K562 treated with DMSO at 1 percent for 24 hours (cell line): Measurements from ENCODE around the gene CT83. TPM values are rescaled to one million over a fixed set of nuclear protein-coding genes. Genes with fewer than 3 reads are reported as not detected.

Experiments
- total RNA-seq: library from RNA; unstranded; fragments of 300-600 nt; gene quantifications from 2 replicates; pipeline ENCODE4 v1.2.3, GENCODE V29; 2022; ENCODE audit warnings: low read depth; ENCODE audit not compliant: insufficient read depth

Gene CT83, protein sequence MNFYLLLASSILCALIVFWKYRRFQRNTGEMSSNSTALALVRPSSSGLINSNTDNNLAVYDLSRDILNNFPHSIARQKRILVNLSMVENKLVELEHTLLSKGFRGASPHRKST
- not detected in 2 replicates for total RNA-seq

DNA sequence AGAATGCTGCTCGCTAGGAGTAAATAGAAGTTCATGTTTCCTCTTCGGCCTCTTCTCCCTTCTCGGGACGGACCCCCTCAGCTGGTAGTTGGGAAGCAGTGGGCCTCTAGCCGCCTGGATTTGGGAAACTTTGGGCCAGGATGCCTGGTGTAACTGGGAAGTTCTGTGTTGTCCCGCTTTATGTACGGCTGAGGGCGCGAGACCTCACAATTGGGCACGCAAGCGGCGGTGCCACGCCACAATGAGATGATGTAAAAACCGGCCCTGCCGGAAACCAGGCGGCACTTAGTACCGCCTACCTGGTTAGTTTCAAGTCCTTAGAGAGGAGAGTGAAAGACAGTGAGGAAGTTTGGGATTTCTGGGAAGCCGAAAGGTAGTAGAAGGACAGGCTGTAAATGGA is at the start of gene CT83:
Gene CT83 (minus strand): TSS at position 155 of the 400 bp plus-strand sequence. CDS start 120 bp downstream, at position 35.

DNA sequence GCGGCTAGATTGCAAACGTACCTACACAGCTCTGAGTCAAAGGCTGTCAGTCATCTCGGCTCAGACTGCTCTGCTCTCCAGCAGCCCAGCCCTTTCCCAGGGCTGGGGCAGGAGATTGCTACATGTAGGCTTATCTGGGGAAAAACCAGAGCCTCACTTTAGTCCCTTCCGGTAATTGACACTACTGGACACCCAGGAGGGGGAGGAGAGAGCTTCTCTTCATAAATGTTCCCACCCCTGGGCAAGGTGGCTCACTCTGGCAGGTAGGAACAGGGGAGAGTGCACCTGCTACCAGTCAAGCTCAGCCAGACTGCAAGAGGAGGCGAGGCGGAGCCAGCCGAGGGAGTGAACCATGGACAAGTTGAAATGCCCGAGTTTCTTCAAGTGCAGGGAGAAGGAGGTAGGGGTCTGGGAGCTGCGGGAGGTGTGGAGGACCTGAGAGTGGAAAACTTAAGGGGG is 26.4 kb downstream of the CT83 start, which contains the start of gene SLC6A14:
Gene SLC6A14 (plus strand): TSS at position 249 of the 459 bp plus-strand sequence. CDS start 104 bp downstream, at position 353.

Other genes with a start within 250 kb of the CT83 start
- not detected in 2 replicates for gene SLC6A14, start 26.4 kb downstream of the CT83 start, total RNA-seq